Pancreas (tissue), 10 donors: ENCODE measurements around the gene TNIP1. TPM values are rescaled to one million over a fixed set of nuclear protein-coding genes. Genes with fewer than 3 reads are reported as not detected.

Experiments used
- ATAC-seq, 4 donors: fragments of 200-7000 bp; cut with Tn5 transposase; one replicate each; pipeline versions ENCODE4 v1.8.0 to v1.9.1; 2020; ENCODE audit warnings: mild to moderate bottlenecking in 4 of 4, moderate library complexity in 4 of 4
- DNase-seq, 6 donors: peaks; one replicate each; pipeline ENCODE4 v3.0.0-alpha.2; 2020
- FAIRE-seq: peaks from 2 replicates; lab custom pipeline; 2012; peaks lifted over from hg19 to GRCh38; lab: Jason Lieb, UNC
- H3K27ac ChIP-seq, 4 donors: fragments of 200-600 bp; sonication (generic); 1 replicate in 3 of 4; 2 replicates in 1 of 4; pipeline versions ENCODE4 v1.5.0 to v1.8.0; 2020
- H3K27me3 ChIP-seq, 4 donors: fragments of 200-600 bp; one replicate each; pipeline ENCODE4 v1.8.0; 2021
- H3K36me3 ChIP-seq, 3 donors: fragments of 200-600 bp; sonication (generic) in 1 of 3; one replicate each; pipeline versions ENCODE4 v1.5.0 to v1.8.0; 2020 to 2021
- H3K4me1 ChIP-seq, 3 donors: fragments of 200-600 bp; one replicate each; pipeline ENCODE4 v1.8.0; 2021
- H3K4me3 ChIP-seq, 4 donors: fragments of 200-600 bp; sonication (generic) in 2 of 4; one replicate each; pipeline versions ENCODE4 v1.5.0 to v1.8.0; 2020 to 2021
- H3K9me3 ChIP-seq, 4 donors: fragments of 200-600 bp; one replicate each; pipeline ENCODE4 v1.8.0; 2021
- CTCF ChIP-seq, 4 donors: fragments of 200-600 bp; sonication (generic) in 3 of 4; IDR thresholded peaks; one replicate each; pipeline versions ENCODE4 v1.5.0 to v1.8.0; 2021; ENCODE audit warnings: antibody characterized with exemption in 4 of 4
- WGBS, 2 donors: extraction: QIAGEN DNeasy Blood & Tissue Kit; methylation state at CpG; one replicate each; pipeline ENCODE4 v1.1.7; 2013; 5-methylcytosine and 5-hydroxymethylcytosine counted together
- intact Hi-C, 3 donors: fragments of 100-400 bp; cut with DNase I; formaldehyde crosslinking; loops; one replicate each; pipeline versions ENCODE4 v1.11.1 to v1.14.2; 2022
- polyA plus RNA-seq, 2 donors: library from polyadenylated mRNA; stranded (reverse); fragments of 200-250 nt; gene quantifications; one replicate each; pipeline ENCODE4 v1.2.3, GENCODE V29; 2013
- total RNA-seq, 6 donors: library from RNA; stranded (reverse); fragmentation: NEBNext Ultra II Directional in 4 of 6; extraction: Animal tissue kit (Norgen Biotek cat#: 25700) in 4 of 6; gene quantifications; one replicate each; pipeline versions ENCODE4 v1.2.1 to v1.2.4, GENCODE V29; 2021 to 2023
- donor health status: healthy with polysubstance abuse.
- donor health status: DM: no; HTN: no; CAD: no; lungs with moderate emphysema.
- donor health status: DM: no; HTN: no; CAD: no.
- donor health status: control.
- donor health status: control.
- donor health status: Bipolar disorder and iron deficiency.
- donor health status: DM: yes; HTN: yes; CAD: no.
- donor health status: DM: no; HTN: no; CAD: no.
- donor health status: DM: no; HTN: no; CAD: no.
- donor health status: DM: yes; HTN: yes; CAD: no.

Gene TNIP1
- total and polyA plus RNA-seq, 8 donors = 36.4 to 118 (median 69.3) TPM

GRCh38 chr5:151097820-151098767 lies 17.3 kb upstream of the TNIP1 start:
- Histone ChIP-seq H3K9me3 (no peaks in the 10 kb centered on the region), H3K36me3 (no peaks in the 10 kb centered on the region), H3K27me3 (no peaks in the 10 kb centered on the region), H3K27ac (no peak overlapping the region), H3K4me3 (no peak overlapping the region), H3K4me1 (peaks cover 49 to 84% (median 62%) of the 10 kb centered on the region in 3 donors)
- TF ChIP-seq CTCF (IDR thresholded peaks at IDR 0.05) = no peak
- 83 to 86% methylated on average over 16 of the region's 16 CpGs for WGBS, 2 donors
- ATAC-seq = no peak
- intact Hi-C loops = no loop called here
- no peak for FAIRE-seq
- no peak for DNase-seq

GRCh38 chr5:151097061-151097460 lies 16.2 kb upstream of the TNIP1 start:
- peak overlapping the region in 1 of 4 donors; percentile 84 for H3K27ac ChIP-seq
- H3K27me3 ChIP-seq = no peaks in the 10 kb centered on the region
- DNase-seq = no peak
- H3K4me1 ChIP-seq = peaks cover 45 to 81% (median 56%) of the 10 kb centered on the region in 3 donors
- no peak for FAIRE-seq
- H3K4me3 ChIP-seq = no peak overlapping the region
- WGBS, 2 donors = 74 to 79% methylated on average over 6 of the region's 6 CpGs
- no peaks in the 10 kb centered on the region for H3K9me3 ChIP-seq
- no peaks in the 10 kb centered on the region for H3K36me3 ChIP-seq
- ATAC-seq = no peak
- intact Hi-C loops = no loop called here
- TF ChIP-seq CTCF (IDR thresholded peaks at IDR 0.05) = no peak

GRCh38 chr5:151096001-151096373 lies 15.2 kb upstream of the TNIP1 start:
- no peak for TF ChIP-seq CTCF (IDR thresholded peaks at IDR 0.05)
- Histone ChIP-seq H3K36me3 (no peaks in the 10 kb centered on the region), H3K4me1 (peaks cover 38 to 72% (median 47%) of the 10 kb centered on the region in 3 donors), H3K9me3 (no peaks in the 10 kb centered on the region), H3K27me3 (no peaks in the 10 kb centered on the region), H3K4me3 (no peak overlapping the region), H3K27ac (peak overlapping the region; percentile 25 to 84 (median 69))
- 50 to 63% methylated on average over 6 of the region's 6 CpGs for WGBS, 2 donors
- ATAC-seq (peak; percentile 12 to 55 (median 34)), DNase-seq (no peak), FAIRE-seq (no peak)
- intact Hi-C loops = no loop called here

GRCh38 chr5:151095341-151096000 lies 14.6 kb upstream of the TNIP1 start:
- TF ChIP-seq CTCF (IDR thresholded peaks at IDR 0.05) = no peak
- Histone ChIP-seq H3K4me1 (peaks cover 35 to 67% (median 42%) of the 10 kb centered on the region in 3 donors), H3K4me3 (no peak overlapping the region), H3K9me3 (no peaks in the 10 kb centered on the region), H3K27me3 (no peaks in the 10 kb centered on the region), H3K27ac (peak overlapping the region; percentile 25 to 84 (median 69)), H3K36me3 (no peaks in the 10 kb centered on the region)
- peak; percentile 26 for FAIRE-seq
- peak; percentile 72 to 87 (median 80) for ATAC-seq
- peak in 4 of 6 donors; percentile 67 to 89 (median 80) for DNase-seq
- WGBS, 2 donors = 20 to 35% methylated on average over 5 of the region's 5 CpGs
- intact Hi-C loops = no loop called here
